Tibial nerve (tissue), 3 donors: ENCODE data around the gene PEX16.

Experiments
- POLR2A ChIP-seq, 2 donors: fragments of 450-650 bp; IDR thresholded peaks; one replicate each; pipeline ENCODE4 v1.6.1; 2017; ENCODE audit warnings: antibody characterized with exemption in 2 of 2, mild to moderate bottlenecking in 2 of 2, moderate library complexity in 2 of 2
- TF ChIP-seq, protein P1 (sequence below), 5 experiments: fragments of 200-600 bp in 3 of 5; fragments of 450-650 bp in 2 of 5; sonication (generic) in 3 of 5; IDR thresholded peaks; one replicate each; pipeline ENCODE4 v1.5.1; 2016 to 2019; ENCODE audit warnings: antibody characterized with exemption in 5 of 5, mild to moderate bottlenecking in 3 of 5, moderate library complexity in 2 of 5

GRCh38 chr11:45905095-45905494 is 12.6 kb downstream of the PEX16 start:
- TF ChIP-seq, protein P1, sequence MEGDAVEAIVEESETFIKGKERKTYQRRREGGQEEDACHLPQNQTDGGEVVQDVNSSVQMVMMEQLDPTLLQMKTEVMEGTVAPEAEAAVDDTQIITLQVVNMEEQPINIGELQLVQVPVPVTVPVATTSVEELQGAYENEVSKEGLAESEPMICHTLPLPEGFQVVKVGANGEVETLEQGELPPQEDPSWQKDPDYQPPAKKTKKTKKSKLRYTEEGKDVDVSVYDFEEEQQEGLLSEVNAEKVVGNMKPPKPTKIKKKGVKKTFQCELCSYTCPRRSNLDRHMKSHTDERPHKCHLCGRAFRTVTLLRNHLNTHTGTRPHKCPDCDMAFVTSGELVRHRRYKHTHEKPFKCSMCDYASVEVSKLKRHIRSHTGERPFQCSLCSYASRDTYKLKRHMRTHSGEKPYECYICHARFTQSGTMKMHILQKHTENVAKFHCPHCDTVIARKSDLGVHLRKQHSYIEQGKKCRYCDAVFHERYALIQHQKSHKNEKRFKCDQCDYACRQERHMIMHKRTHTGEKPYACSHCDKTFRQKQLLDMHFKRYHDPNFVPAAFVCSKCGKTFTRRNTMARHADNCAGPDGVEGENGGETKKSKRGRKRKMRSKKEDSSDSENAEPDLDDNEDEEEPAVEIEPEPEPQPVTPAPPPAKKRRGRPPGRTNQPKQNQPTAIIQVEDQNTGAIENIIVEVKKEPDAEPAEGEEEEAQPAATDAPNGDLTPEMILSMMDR (IDR thresholded peaks at IDR 0.05) = no peak
- no peak for TF ChIP-seq POLR2A (IDR thresholded peaks at IDR 0.05)
